ENCODE data around the gene CENPN.
A peak's percentile ranks its signal among the peaks of the same experiment; 100 is the strongest.

CENPN gene

GRCh38 chr16:81006813-81007695 lies at the start of gene CENPN, which contains the start of gene CMC2:
CENPN (plus strand) TSS chr16:81007214; CDS start chr16:81011940, 4,726 bp downstream.
CMC2 (minus strand) TSS chr16:81006885; CDS start chr16:80997394, 9,491 bp downstream.
- DNase-seq, result peak; percentile 98

- DNase-seq, result no peak
Observed at GRCh38 chr16:80958284-80958683, 48.7 kb upstream of the CENPN start.

- no peak for DNase-seq
Observed at GRCh38 chr16:80962879-80963278, 44.1 kb upstream of the CENPN start.

GRCh38 chr16:80964351-80964750 lies 42.7 kb upstream of the CENPN start:
- no peak for DNase-seq

- DNase-seq, result no peak
Observed at GRCh38 chr16:80966617-80967016, 40.4 kb upstream of the CENPN start.

GRCh38 chr16:80968386-80969113 lies 38.5 kb upstream of the CENPN start:
- DNase-seq, result no peak

- DNase-seq, result no peak
Observed at GRCh38 chr16:80969114-80969484, 37.9 kb upstream of the CENPN start.

GRCh38 chr16:80971819-80972218 lies 35.2 kb upstream of the CENPN start:
- no peak for DNase-seq

GRCh38 chr16:80972611-80973010 lies 34.4 kb upstream of the CENPN start:
- DNase-seq, result no peak

GRCh38 chr16:80973991-80974390 lies 33.0 kb upstream of the CENPN start:
- DNase-seq, result peak; percentile 72

- peak; percentile 3 for DNase-seq
Observed at GRCh38 chr16:80974649-80975376, 32.2 kb upstream of the CENPN start.

- DNase-seq, result no peak
Observed at GRCh38 chr16:80976946-80977345, 30.1 kb upstream of the CENPN start.

- DNase-seq, result no peak
Observed at GRCh38 chr16:80981103-80981502, 25.9 kb upstream of the CENPN start.

- no peak for DNase-seq
Observed at GRCh38 chr16:80982646-80983045, 24.4 kb upstream of the CENPN start.

GRCh38 chr16:80984124-80984892 lies 22.7 kb upstream of the CENPN start:
- DNase-seq, result no peak

- no peak for DNase-seq
Observed at GRCh38 chr16:80985611-80986010, 21.4 kb upstream of the CENPN start.

GRCh38 chr16:80986557-80986956 lies 20.5 kb upstream of the CENPN start:
- no peak for DNase-seq

- no peak for DNase-seq
Observed at GRCh38 chr16:80988756-80989155, 18.3 kb upstream of the CENPN start.

GRCh38 chr16:80989801-80990200 lies 17.2 kb upstream of the CENPN start:
- DNase-seq, result peak; percentile 11

GRCh38 chr16:80990577-80990976 lies 16.4 kb upstream of the CENPN start:
- DNase-seq, result no peak

GRCh38 chr16:80990978-80991377 lies 16.0 kb upstream of the CENPN start:
- no peak for DNase-seq

- no peak for DNase-seq
Observed at GRCh38 chr16:80991792-80992430, 15.1 kb upstream of the CENPN start.

Data from HCEC 1CT (cell line).